Subcutaneous abdominal adipose tissue (tissue), 5 donors: ENCODE results near the gene NTMT2.

Experiments
- H3K27ac ChIP-seq: one replicate; pipeline ENCODE4 v1.7.0; 2013; ENCODE audit warnings: low read depth, mild to moderate bottlenecking, inconsistent platforms, low read length, moderate library complexity
- H3K27me3 ChIP-seq, 5 donors: one replicate each; pipeline ENCODE4 v1.7.0; 2013; ENCODE audit warnings: low read length in 5 of 5, inconsistent platforms in 1 of 5; ENCODE audit not compliant: control insufficient read depth in 5 of 5, insufficient read depth in 4 of 5
- H3K36me3 ChIP-seq, 5 donors: one replicate each; pipeline ENCODE4 v1.7.0; 2013; ENCODE audit warnings: low read length in 5 of 5; ENCODE audit not compliant: control insufficient read depth in 5 of 5, insufficient read depth in 5 of 5
- H3K4me1 ChIP-seq, 5 donors: one replicate each; pipeline ENCODE4 v1.7.0; 2013; ENCODE audit warnings: low read length in 5 of 5, mild to moderate bottlenecking in 3 of 5, moderate library complexity in 1 of 5; ENCODE audit not compliant: control insufficient read depth in 5 of 5, insufficient read depth in 5 of 5
- H3K4me3 ChIP-seq, 5 donors: one replicate each; pipeline ENCODE4 v1.7.0; 2013; ENCODE audit warnings: low read length in 5 of 5, low read depth in 1 of 5
- H3K9ac ChIP-seq, 5 donors: one replicate each; pipeline ENCODE4 v1.7.0; 2013; ENCODE audit warnings: low read length in 5 of 5, mild to moderate bottlenecking in 4 of 5, moderate library complexity in 3 of 5
- H3K9me3 ChIP-seq, 5 donors: one replicate each; pipeline ENCODE4 v1.7.0; 2013; ENCODE audit warnings: low read length in 5 of 5; ENCODE audit not compliant: control insufficient read depth in 5 of 5
- donor health status: healthy.
- donor health status: healthy.
- donor health status: healthy.
- donor health status: healthy.
- donor health status: healthy.

The NTMT2 gene

GRCh38 chr1:170218257-170218650 is 72.5 kb downstream of the NTMT2 start:
- Histone ChIP-seq H3K4me3 (no peak overlapping the region), H3K36me3 (no peaks in the 10 kb centered on the region), H3K9ac (no peak overlapping the region), H3K9me3 (no peaks in the 10 kb centered on the region), H3K27me3 (no peaks in the 10 kb centered on the region), H3K4me1 (peaks cover 3 to 60% (median 51%) of the 10 kb centered on the region in 5 donors), H3K27ac (peak overlapping the region; percentile 22)
